Fibroblast of pulmonary artery (primary cell): Measurements from ENCODE around the gene FAM83D.

Experiments used
- DNase-seq: peaks from one replicate; pipeline ENCODE4 v3.0.0-alpha.2; 2010; ENCODE audit warnings: low read depth
- H3K4me3 ChIP-seq: replicated peaks from 2 replicates; pipeline ENCODE4 v1.5.1; 2011; ENCODE audit warnings: low read depth, mild to moderate bottlenecking, control low read depth, low read length, moderate library complexity
- CTCF ChIP-seq: IDR thresholded peaks from 2 replicates; pipeline ENCODE4 v1.5.1; 2011; ENCODE audit warnings: mild to moderate bottlenecking, control low read depth, low read length, inconsistent platforms; ENCODE audit errors: missing control alignments

The FAM83D gene

GRCh38 chr20:38932457-38933120, 6.4 kb downstream of the FAM83D start:
- peak; percentile 92 for DNase-seq
- TF ChIP-seq CTCF = no peak
- H3K4me3 ChIP-seq = peak overlapping the region; percentile 43

- TF ChIP-seq CTCF = no peak
- H3K4me3 ChIP-seq = no peak overlapping the region
- DNase-seq = peak; percentile 16
Measured at GRCh38 chr20:38934530-38934929, 8.3 kb downstream of the FAM83D start.

GRCh38 chr20:38935285-38935684, 9.1 kb downstream of the FAM83D start:
- TF ChIP-seq CTCF = peak; percentile 29
- DNase-seq = peak; percentile 53
- H3K4me3 ChIP-seq = no peak overlapping the region

- DNase-seq = peak; percentile 14
- no peak for TF ChIP-seq CTCF
- H3K4me3 ChIP-seq = no peak overlapping the region
Measured at GRCh38 chr20:38935967-38936407, 9.8 kb downstream of the FAM83D start.

- no peak for TF ChIP-seq CTCF
- no peak overlapping the region for H3K4me3 ChIP-seq
- no peak for DNase-seq
Measured at GRCh38 chr20:38937000-38937399, 10.8 kb downstream of the FAM83D start.

- DNase-seq = no peak
- no peak for TF ChIP-seq CTCF
- no peak overlapping the region for H3K4me3 ChIP-seq
Measured at GRCh38 chr20:38937978-38938473, 11.8 kb downstream of the FAM83D start.

GRCh38 chr20:38939686-38940085, 13.5 kb downstream of the FAM83D start:
- no peak overlapping the region for H3K4me3 ChIP-seq
- TF ChIP-seq CTCF = no peak
- no peak for DNase-seq
